ENCODE data around the gene CREBBP. TPM values are rescaled to one million over a fixed set of nuclear protein-coding genes. Genes with fewer than 3 reads are reported as not detected.
A peak's percentile ranks its signal among the peaks of the same experiment; 100 is the strongest.

The CREBBP gene
- total RNA-seq, 1 donor from 2014 or later = 53.0 TPM

DNA sequence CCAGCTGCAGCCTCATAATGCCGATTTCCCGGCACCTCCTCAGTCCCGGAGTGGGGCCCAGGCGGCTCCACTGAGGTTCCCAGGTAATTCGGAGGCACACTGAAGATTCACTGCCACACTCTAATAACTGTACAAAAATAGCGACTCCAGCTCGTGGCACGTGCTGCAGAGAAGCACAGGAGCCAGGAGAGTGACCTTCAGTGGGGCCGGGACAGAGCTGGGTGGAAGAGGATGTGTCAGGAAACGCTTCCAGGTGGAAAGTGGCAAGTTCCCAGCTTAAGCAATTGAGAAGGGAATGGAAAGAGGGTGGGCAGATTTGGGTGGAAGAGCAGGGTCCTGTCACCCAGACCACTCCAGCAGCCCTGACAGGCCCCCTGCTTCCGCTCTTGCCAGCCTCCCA lies 160.1 kb downstream of the CREBBP start:
- Mint-ChIP-seq H3K27me3 (ENCODE audit: low read depth, unreplicated experiment) (no peaks in the 10 kb centered on the region), H3K27ac (ENCODE audit: unreplicated experiment) (no peak overlapping the region), H3K9me3 (ENCODE audit: unreplicated experiment) (no peaks in the 10 kb centered on the region), H3K36me3 (ENCODE audit: low read depth, unreplicated experiment) (no peaks in the 10 kb centered on the region), H3K4me1 (ENCODE audit: low read depth, unreplicated experiment) (peaks cover 8% of the 10 kb centered on the region), H3K4me3 (ENCODE audit: unreplicated experiment) (no peak overlapping the region)
- no peak overlapping the region for H3K9ac ChIP-seq (ENCODE audit: low read length)
- H3K79me2 ChIP-seq (ENCODE audit: insufficient read depth, low read length) = peaks cover 17% of the 10 kb centered on the region
- H3K27me3 ChIP-seq (ENCODE audit: insufficient read depth, low read length) = no peaks in the 10 kb centered on the region
- no peak for FAIRE-seq
- no peaks in the 10 kb centered on the region for H3K36me3 ChIP-seq (ENCODE audit: insufficient read depth, low read length)
- no peak overlapping the region for H3K27ac ChIP-seq (ENCODE audit: low read depth, low read length)
- TF ChIP-seq EZH2 (IDR thresholded peaks at IDR 0.05; ENCODE audit: insufficient read depth, low read length) = no peak
- TF ChIP-seq, protein P1, sequence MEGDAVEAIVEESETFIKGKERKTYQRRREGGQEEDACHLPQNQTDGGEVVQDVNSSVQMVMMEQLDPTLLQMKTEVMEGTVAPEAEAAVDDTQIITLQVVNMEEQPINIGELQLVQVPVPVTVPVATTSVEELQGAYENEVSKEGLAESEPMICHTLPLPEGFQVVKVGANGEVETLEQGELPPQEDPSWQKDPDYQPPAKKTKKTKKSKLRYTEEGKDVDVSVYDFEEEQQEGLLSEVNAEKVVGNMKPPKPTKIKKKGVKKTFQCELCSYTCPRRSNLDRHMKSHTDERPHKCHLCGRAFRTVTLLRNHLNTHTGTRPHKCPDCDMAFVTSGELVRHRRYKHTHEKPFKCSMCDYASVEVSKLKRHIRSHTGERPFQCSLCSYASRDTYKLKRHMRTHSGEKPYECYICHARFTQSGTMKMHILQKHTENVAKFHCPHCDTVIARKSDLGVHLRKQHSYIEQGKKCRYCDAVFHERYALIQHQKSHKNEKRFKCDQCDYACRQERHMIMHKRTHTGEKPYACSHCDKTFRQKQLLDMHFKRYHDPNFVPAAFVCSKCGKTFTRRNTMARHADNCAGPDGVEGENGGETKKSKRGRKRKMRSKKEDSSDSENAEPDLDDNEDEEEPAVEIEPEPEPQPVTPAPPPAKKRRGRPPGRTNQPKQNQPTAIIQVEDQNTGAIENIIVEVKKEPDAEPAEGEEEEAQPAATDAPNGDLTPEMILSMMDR (IDR thresholded peaks at IDR 0.05; ENCODE audit: insufficient read depth, low read depth, low read length) = no peak
- peaks cover 7% of the 10 kb centered on the region for H4K20me1 ChIP-seq (ENCODE audit: insufficient read depth, low read length)
- H3K9me3 ChIP-seq (ENCODE audit: insufficient read depth, low read depth, low read length) = no peaks in the 10 kb centered on the region
- H2AFZ ChIP-seq (ENCODE audit: low read depth, low read length) = no peak overlapping the region
- no peak for DNase-seq (ENCODE audit: low read depth)
- H3K4me3 ChIP-seq (ENCODE audit: insufficient read depth, low read depth, low read length) = no peak overlapping the region
- H3K4me2 ChIP-seq (ENCODE audit: low read length) = no peak overlapping the region
- H3K4me1 ChIP-seq (ENCODE audit: insufficient read depth, low read length) = peaks cover 13% of the 10 kb centered on the region

DNA sequence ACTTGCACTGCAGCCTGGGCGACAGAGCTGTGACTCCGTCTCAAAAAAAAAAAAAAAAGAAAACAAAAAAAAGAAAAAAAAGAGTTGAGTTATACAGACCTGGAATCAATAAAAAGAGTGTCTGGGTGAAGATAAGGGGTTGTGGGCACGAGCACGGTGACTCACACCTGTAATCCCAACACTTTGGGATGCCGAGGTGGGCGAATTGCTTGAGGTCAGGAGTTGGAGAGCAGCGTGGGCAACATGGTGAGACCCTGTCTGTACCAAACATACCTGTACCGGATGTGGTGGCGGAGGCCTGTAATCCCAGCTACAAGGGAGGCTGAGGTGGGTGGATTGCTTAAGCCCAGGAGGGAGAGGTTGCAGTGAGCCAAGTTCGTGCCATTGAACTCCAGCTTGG lies 161.9 kb downstream of the CREBBP start:
- H3K9me3 Mint-ChIP-seq (ENCODE audit: unreplicated experiment) = no peaks in the 10 kb centered on the region

DNA sequence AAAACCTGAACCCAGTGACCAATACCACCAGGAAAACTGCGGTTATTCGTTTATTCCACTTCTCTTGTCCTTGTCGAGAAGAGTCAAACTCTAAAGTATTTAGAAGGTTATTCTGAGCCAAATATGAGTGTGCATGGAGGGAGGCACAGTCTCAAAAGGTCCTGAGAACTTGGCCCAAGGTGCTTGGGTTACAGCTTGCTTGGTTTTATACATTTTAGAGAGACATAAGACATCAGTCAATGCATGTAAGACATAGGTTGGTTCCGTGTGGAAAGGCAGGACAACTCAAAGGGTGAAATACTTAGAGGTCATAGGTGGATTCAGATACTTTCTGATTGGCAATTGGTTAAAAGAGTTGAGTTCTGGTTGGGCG lies 162.5 kb downstream of the CREBBP start:
- H3K27me3 ChIP-seq (ENCODE audit: insufficient read depth, low read length) = no peaks in the 10 kb centered on the region
- H3K9me3 ChIP-seq (ENCODE audit: insufficient read depth, low read depth, low read length) = no peaks in the 10 kb centered on the region
- H3K4me3 Mint-ChIP-seq (ENCODE audit: unreplicated experiment) = peak overlapping the region; percentile 88
- H3K4me1 ChIP-seq (ENCODE audit: insufficient read depth, low read length) = peaks cover 14% of the 10 kb centered on the region
- DNase-seq (ENCODE audit: low read depth) = no peak
- peaks cover 6% of the 10 kb centered on the region for H3K36me3 Mint-ChIP-seq (ENCODE audit: low read depth, unreplicated experiment)
- peaks cover 19% of the 10 kb centered on the region for H4K20me1 ChIP-seq (ENCODE audit: insufficient read depth, low read length)
- FAIRE-seq = no peak
- peak overlapping the region; percentile 93 for H3K9ac ChIP-seq (ENCODE audit: low read length)
- peaks cover 9% of the 10 kb centered on the region for H3K4me1 Mint-ChIP-seq (ENCODE audit: low read depth, unreplicated experiment)
- H3K79me2 ChIP-seq (ENCODE audit: insufficient read depth, low read length) = peaks cover 38% of the 10 kb centered on the region
- TF ChIP-seq, protein P1 (IDR thresholded peaks at IDR 0.05; ENCODE audit: insufficient read depth, low read depth, low read length) = no peak
- no peak for TF ChIP-seq EZH2 (IDR thresholded peaks at IDR 0.05; ENCODE audit: insufficient read depth, low read length)
- H3K4me3 ChIP-seq (ENCODE audit: insufficient read depth, low read depth, low read length) = peak overlapping the region; percentile 74
- no peaks in the 10 kb centered on the region for H3K36me3 ChIP-seq (ENCODE audit: insufficient read depth, low read length)
- no peaks in the 10 kb centered on the region for H3K27me3 Mint-ChIP-seq (ENCODE audit: low read depth, unreplicated experiment)
- H3K4me2 ChIP-seq (ENCODE audit: low read length) = peak overlapping the region; percentile 96
- H3K9me3 Mint-ChIP-seq (ENCODE audit: unreplicated experiment) = no peaks in the 10 kb centered on the region
- peak overlapping the region; percentile 93 for H3K27ac Mint-ChIP-seq (ENCODE audit: unreplicated experiment)
- H2AFZ ChIP-seq (ENCODE audit: low read depth, low read length) = peak overlapping the region; percentile 97
- peak overlapping the region; percentile 85 for H3K27ac ChIP-seq (ENCODE audit: low read depth, low read length)

More for the DNA sequence above, 161.9 kb downstream of the CREBBP start:
- Histone ChIP-seq H4K20me1 (ENCODE audit: insufficient read depth, low read length) (peaks cover 13% of the 10 kb centered on the region), H3K4me3 (ENCODE audit: insufficient read depth, low read depth, low read length) (no peak overlapping the region), H2AFZ (ENCODE audit: low read depth, low read length) (no peak overlapping the region), H3K27ac (ENCODE audit: low read depth, low read length) (no peak overlapping the region), H3K4me2 (ENCODE audit: low read length) (no peak overlapping the region), H3K79me2 (ENCODE audit: insufficient read depth, low read length) (peaks cover 32% of the 10 kb centered on the region), H3K9ac (ENCODE audit: low read length) (no peak overlapping the region), H3K9me3 (ENCODE audit: insufficient read depth, low read depth, low read length) (no peaks in the 10 kb centered on the region), H3K4me1 (ENCODE audit: insufficient read depth, low read length) (peaks cover 14% of the 10 kb centered on the region), H3K27me3 (ENCODE audit: insufficient read depth, low read length) (no peaks in the 10 kb centered on the region), H3K36me3 (ENCODE audit: insufficient read depth, low read length) (no peaks in the 10 kb centered on the region)
- Mint-ChIP-seq H3K27ac (ENCODE audit: unreplicated experiment) (no peak overlapping the region), H3K27me3 (ENCODE audit: low read depth, unreplicated experiment) (no peaks in the 10 kb centered on the region), H3K4me3 (ENCODE audit: unreplicated experiment) (peak overlapping the region; percentile 88), H3K4me1 (ENCODE audit: low read depth, unreplicated experiment) (peaks cover 8% of the 10 kb centered on the region), H3K36me3 (ENCODE audit: low read depth, unreplicated experiment) (peaks cover 2% of the 10 kb centered on the region)
- DNase-seq (ENCODE audit: low read depth) (no peak), FAIRE-seq (no peak)
- TF ChIP-seq, protein P1 (IDR thresholded peaks at IDR 0.05; ENCODE audit: insufficient read depth, low read depth, low read length) = no peak
- TF ChIP-seq EZH2 (IDR thresholded peaks at IDR 0.05; ENCODE audit: insufficient read depth, low read length) = no peak

Measured in astrocyte (in vitro differentiated cells and primary cell).